ENCODE results near the gene FAM53B.
"Not testable (repeated sequence)": the region's sequence is repeated elsewhere in the genome, so short reads cannot be mapped to it uniquely, and the experiment has no call there.

Gene FAM53B

DNA sequence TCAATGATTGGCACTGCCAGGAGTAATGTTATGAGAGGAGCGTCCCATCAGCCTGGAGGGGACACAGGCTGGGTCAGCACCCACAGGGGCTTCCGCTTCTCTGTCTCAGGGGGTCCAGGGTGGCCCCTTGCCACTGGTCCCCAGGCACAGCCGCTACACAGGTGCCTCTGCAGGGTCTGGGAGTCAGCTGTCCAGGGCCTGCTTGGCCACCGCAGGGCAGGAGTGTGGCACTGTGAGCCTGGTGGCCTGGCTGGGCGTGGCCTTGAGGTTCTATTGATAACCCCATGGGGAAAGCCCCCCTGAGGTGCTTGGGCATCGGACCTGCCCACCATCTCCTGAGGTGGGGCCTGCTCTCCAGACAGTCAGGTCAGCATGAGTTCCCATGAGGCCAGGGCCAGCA is 146.0 kb downstream of the FAM53B start:
- DNase-seq (ENCODE audit: low read depth in 2 of 2): no peak

DNA sequence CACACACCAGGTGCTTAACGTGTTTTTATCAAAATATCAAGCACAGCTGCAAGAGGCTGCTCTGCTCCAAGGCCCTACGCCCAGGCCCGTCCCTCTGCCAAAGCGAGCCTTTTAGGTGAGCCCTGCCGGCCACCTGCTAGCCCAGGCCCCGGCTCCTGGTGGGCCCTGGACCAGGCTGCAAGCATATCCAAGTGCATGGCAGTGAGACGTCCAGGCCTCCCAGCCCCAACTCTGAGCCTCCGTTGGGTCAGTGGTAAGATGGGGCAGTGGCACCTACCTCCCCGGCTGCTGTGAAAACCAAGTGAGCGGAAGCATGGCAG is 146.4 kb downstream of the FAM53B start:
- no peak for DNase-seq (ENCODE audit: low read depth in 2 of 2)

DNA sequence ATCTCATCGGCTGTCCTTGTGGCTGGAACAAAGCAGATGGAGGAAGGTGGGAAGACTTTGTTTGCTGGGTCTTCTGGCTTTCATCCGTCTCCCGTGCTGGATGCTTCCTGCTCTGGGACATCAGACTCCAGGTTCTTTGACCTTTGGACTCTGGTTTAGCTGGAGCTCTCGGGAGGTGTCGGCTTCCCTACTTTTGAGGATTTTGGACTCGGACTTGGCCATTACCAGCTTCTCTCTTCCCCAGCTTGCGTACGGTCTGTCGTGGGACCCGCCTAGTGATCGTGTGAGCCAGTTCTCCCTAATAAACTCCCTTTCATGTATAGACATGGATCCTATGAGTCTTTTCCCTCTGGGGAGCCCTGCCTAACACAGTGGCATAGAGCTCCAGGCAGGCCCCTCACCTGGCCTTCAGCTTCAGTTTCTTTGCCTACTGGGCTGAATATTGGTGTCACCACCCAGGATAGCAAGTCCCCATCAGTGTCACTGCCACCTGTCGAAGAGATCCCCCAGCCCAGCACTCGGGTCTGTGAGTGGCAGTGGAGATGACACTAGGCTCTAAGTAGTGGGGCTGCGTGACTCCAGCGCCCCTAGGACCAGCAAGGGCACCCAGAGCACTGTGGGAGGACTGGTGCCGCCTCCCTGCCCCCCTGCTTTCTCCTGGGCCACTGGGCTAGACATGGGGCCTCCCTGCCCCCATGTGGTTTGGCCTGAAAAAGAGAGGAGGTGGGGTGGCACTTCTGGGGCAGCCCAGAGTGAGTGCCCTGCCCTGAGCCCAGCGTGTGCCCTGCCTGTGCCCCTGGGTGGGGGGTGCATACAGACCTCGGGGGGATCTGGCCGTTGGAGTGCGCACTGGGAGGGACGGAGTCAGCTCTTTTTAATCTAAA is 147.0 kb downstream of the FAM53B start:
- no peak for DNase-seq (ENCODE audit: low read depth in 2 of 2)

DNA sequence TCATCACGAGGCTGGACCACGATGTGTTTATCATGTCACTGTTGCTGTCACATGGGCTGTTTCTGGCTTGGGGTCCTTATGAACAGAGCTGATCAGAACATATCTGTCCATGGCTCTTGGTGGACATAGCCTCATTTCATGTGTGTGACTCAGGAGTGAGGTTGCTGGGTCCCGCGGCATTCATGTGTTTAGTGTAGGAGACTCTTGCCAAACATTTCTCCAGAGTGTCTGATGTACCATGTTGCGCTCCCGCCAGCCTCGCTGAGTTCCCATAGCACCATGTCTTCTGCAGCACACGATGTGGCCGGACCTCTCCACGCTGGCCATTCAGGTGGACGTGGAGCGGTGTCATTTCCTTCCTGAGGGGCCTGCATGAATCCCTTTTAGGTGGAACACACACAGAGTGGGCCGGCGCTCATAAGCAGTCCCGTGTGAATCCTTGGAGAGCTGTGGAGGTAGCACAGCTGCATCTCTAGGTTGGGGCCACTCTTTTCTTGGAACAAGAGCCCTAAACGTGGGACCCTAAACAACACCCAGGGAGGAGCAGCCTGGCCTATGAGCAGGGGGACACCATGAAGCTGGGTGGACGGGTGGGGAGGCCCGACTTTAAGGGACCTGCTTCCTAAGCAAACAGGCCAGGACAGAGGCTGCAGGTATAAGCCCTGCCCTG is 147.9 kb downstream of the FAM53B start:
- no peak for DNase-seq (ENCODE audit: low read depth in 2 of 2)

DNA sequence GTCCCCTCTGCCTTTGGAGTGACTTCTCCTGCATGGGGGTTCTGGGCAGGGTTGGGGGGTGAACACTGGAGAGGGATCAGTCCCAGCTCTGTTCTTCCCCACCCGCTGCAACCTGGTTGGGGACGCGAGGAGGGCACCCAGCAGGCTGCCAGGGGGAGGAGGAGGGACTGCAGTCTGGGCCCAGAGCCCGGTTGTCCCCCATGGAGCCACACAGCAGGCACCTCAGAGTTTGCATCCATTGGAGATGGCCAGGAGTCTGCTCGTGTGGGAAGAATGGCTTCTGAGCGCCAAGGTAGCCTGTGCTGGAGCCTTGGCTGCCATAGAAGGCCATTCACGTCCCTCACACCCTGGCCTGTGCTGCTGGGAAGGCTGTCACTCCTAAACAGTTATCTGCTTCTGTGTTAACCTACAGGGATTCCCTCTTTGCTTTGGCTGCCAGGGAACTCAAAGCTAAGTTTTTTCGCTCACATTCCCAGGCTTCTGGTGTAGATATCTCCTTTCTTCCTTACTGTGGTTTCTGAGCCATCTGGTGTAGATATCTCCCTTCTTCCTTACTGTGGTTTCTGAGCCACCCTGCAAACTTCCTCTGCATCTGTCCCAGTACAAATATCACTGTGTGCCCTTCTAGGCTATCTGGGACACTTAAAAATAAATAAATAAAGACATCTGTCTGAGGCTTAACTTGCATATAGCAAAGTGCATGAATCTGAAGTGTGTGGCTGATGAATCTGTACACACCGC is 148.9 kb downstream of the FAM53B start:
- DNase-seq (ENCODE audit: low read depth in 2 of 2): no peak

DNA sequence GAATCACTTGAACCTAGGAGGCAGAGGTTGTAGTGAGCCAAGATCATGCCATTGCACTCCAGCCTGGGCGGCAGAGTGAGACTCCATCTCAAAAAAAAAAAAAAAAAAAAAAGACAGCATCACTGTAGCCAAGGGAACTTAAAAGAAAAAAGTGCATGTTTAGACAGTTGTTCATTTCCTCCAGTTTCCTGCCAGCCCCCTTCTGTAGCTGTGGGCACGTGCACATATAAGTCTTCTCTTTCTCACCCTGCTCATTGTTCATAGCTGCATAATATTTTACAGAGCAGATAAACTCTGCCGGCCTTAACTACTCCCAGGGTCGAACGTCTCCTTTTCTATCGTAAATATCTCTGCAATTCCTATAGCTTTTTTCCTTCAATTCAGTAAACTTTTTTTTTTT is 149.9 kb downstream of the FAM53B start:
- no peak for DNase-seq (ENCODE audit: low read depth in 2 of 2)

DNA sequence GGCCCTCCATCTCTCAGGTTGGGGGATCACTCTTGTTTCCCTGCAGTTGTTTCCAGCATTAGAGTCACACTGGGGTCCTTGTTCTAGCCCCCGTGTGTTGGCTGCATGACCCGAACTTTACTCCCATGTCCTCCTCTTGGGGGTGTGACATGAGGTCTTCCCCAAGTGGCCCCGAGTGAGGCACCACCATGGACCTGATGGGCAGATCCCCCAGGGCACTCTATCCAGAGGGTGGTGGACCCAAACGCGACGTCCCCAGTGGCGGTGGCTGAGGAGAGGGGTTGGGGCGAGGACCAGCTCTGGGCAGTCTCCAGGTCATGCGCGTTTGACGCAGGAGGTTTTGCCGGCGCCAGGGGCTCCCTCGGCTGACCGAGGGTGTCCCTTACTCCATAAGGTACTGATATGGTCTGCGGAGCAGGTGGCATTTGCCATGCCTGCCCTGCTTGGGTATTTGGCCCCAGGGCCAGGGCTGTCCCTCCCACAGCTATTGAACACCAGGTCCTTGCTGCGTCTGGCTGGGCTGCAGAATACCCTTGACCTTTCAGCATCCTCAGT is 150.7 kb downstream of the FAM53B start:
- DNase-seq (ENCODE audit: low read depth in 2 of 2): no peak

DNA sequence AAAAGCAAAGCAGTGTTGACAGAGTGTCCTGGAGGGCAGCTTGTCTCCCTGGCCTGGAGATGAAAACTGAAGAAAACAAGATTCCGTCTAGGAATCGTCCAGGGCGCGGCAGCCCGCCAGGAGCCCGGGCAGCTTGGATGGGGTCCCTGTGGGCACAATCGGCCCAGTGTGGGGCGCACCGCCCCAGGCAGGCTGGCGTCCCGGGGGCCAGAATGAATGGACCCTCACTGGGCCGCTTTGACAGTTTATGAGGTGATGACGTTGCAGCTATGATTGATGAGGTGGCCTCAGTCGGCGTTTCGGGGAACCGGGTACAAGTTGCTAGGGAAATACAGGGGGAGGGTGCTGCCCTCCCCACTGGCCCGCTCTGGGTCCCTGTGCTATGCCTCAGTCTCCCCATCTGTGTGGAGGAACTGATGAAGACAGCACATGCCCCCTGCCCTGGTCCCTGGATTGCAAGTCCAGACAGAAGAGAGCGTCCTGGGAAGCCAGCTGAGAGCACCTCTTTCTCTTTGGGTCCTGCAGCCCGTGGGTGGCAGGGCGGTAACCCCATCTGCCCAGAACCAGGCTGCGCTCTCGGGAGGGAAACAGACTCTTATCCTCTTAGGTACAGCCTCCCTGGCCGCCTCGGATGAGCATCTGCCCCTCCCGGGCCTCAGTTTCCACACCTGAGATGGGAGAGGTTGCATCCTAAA is 151.3 kb downstream of the FAM53B start:
- no peak for DNase-seq (ENCODE audit: low read depth in 2 of 2)

DNA sequence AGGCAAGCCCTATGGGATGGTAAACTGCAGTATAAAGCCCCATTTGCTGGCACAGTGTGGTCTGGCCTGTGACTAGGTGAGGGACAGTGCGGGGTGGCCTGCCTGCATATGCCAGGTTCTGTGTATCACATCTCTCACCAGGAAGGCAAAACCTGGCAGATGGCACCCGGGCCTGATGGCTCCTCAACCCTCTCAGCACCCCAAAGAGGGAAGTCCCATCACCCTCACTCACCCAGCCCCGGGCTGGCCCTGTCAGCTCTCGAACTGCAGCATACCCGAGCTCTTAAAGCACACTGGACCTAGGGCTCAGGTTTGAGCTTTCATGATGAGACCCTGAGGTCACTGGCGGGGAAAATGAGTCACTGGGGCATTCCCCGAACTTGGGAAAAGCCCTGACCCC is 152.1 kb downstream of the FAM53B start:
- no peak for DNase-seq (ENCODE audit: low read depth in 2 of 2)

DNA sequence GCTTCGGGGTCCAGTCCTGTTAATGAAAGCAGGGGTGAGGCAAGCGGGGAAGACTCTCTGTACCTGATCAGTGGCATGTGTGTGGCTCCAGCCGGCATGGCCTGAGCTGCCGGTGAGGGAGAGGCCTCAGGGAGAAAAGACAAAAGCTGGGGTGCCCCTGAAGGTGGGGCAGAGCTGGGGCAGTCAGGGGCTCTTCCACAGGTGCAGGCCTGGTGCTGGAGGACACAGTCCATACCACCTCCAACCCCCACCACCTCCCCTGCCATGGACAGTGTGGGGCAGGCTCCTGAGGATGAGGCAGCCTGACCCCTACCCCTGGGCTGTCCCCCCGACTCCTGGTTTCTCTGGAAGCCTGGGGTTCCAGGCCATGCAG is 153.1 kb downstream of the FAM53B start:
- no peak for DNase-seq (ENCODE audit: low read depth in 2 of 2)

DNA sequence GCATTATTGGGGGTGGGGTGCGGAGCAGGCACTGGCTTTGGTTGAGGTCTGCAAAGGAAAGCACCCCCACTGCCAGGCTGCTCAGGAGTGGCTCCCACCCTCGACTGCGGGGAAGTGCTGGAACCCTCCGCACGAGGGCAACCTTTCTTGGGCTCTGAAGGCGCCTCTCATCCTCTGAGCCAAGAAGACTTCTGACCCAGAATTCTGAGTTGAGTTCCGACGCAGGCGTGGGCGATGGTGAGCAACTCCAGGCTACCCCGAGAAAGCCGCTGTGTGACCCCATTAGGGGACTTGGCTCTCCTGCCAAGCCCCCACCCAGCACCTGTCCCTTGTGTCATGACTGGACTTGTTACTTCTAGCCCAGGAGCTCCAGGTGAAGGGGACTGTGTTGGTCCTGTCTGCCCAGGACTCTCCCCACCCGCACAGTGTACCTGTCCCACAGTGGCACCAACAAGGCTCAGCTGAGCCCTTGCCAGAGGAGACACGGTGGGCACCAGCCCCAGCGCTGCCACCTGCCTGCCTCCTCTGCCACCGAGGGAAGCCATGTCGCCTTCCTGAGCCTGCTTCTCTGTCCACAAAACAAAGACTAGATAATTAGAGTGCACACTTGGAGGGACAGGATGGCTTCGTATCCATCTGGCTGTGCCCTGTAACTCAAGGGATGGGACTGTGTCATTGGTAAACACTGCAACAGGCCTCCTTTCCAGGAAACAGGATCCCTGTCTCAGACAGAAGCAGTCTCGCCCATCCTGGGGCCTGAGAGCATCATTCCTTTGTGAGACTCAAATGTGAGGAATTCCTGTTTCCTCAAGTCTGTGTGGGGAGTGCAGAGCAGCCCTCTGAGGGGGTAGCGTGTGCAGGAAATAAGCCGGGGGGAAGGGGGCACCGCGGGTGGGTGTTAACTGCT is 153.7 kb downstream of the FAM53B start:
- DNase-seq (ENCODE audit: low read depth in 2 of 2): no peak

DNA sequence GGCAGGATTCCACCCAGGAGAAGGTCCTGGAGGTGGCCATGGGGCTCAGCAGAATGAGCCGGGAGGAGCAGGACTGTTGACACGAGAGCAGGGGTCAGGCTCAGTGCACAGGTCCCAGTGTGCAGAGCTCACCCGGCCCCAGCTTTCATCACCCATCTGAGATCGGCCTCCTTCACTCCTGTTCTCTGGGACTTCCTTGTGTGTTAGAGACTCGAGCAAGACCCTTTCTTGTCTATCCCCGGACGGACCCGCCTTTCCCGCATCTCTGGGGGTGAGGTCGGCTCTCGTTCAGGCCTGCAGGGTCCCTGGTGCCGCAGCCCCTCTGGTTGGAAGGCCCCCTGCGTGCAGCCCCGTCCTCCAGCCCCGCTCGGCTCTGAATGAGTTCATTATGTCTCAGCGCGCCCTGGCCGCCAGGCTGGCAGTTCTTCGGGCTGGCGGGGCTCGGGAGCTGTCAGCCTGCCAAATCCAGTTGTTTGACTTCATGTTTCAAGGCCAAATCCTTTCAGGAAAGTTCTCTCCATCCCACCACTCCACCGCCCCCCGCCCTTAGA is 154.6 kb downstream of the FAM53B start:
- no peak for DNase-seq (ENCODE audit: low read depth in 2 of 2)

DNA sequence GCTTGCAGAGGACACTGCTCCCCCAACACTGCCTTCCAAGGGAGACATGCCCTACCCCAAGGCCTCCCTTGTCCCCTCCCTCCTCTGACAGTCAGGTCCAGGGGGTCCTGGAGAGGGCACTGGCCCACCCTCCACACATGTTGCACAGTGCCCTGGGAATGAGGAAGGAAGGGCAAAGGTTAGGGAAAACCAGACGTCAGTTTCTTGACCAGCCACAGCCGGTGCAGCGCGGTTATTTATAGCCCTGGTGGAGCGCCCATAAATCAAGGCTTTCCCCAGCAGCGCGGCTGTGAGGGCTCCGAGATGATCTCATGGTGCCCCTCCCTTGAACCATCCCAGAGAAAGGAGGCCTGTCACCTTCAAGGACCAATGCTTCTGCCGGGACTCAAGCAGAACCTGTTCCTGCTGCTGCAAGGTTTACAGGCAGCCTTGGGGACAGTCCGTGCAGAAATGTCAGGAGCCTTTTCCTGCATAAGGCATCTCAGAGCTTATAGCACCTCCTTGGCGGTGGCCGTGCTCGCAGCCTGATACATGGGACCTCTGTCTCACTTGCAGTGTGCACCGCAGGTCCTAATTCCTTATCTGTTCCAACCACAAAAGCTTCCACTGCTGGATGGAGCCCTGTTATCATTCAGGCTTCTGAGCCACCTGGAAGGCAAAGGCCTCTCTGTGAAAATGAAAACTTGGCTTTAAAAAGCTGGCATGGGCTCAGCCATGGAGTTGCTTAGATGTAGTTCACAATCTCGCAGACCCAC is 155.3 kb downstream of the FAM53B start:
- no peak for DNase-seq (ENCODE audit: low read depth in 2 of 2)

DNA sequence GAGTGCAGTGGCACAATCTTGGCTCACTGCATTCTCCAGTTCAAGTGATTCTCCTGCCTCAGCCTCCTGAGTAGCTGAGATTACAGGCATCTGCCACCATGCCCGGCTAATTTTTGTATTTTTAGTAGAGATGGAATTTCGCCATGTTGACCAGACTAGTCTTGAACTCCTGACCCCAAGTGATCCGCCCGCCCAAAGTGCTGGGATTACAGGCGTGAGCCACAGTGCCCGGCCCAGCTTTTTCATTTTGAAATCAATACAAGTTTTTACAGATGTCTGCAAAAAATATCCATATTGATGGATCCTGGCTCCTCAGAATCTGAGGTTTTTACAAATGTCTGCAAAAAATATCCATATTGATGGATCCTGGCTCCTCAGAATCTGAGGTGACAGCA is 155.8 kb downstream of the FAM53B start:
- DNase-seq (ENCODE audit: low read depth in 2 of 2): not testable (repeated sequence)

DNA sequence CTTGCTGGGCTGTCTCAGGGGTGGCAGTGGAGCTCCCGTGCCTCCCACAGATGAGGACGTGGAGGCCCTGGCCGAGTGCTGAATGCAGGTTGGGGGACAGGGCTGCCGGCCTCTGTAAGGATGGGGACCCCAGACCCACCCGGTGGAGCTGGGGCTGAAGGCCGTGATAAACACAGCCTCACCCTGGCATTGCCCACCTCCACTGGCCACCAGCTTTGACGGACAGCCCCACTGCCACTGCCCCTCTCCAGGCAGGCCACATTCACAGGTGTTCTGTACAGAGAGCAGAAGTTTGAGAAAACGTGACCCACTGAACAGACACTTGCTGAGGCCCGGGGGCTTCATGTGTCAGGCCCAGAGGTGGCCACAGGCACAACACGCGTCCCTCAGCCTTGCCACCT is 156.4 kb downstream of the FAM53B start:
- no peak for DNase-seq (ENCODE audit: low read depth in 2 of 2)

DNA sequence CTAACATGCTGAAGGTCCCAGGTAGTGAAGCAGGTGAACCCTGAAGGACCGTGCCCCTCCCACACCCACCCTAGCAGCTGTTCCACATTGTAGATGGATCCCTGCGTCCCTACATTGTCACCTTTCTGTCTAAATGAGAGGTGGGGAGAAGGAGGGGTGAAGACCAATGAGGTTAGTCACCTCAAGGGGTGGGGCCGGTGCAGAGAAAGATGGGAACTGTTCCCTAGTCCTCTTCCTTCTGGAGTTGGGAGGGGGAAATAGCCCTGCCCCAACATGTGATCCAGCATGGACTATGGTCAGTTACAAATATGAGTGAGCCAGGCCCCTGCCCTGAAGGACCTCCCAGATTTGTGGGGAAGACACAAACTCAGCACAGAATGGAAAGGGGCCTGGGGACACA is 158.0 kb downstream of the FAM53B start:
- no peak for DNase-seq (ENCODE audit: low read depth in 2 of 2)

DNA sequence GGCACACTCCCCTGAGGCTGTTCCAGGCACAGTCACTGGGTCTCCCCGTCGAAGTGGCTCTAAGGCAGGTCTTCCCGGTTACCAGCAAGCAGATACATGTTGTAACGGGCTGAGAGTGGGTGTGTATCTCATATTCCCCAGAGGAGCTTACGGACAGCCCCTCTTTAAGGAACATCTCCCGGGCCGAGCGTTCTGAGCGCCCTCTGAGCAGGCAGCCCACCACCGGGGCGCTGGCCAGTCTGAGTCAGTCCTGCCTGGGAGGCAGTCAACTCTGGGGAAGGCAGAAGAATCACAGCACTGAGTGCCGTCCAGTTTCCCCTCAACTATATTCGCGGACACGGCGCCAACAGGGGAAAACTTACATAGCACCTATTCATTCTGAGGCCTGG is 165.2 kb downstream of the FAM53B start:
- DNase-seq (ENCODE audit: low read depth in 2 of 2): no peak

DNA sequence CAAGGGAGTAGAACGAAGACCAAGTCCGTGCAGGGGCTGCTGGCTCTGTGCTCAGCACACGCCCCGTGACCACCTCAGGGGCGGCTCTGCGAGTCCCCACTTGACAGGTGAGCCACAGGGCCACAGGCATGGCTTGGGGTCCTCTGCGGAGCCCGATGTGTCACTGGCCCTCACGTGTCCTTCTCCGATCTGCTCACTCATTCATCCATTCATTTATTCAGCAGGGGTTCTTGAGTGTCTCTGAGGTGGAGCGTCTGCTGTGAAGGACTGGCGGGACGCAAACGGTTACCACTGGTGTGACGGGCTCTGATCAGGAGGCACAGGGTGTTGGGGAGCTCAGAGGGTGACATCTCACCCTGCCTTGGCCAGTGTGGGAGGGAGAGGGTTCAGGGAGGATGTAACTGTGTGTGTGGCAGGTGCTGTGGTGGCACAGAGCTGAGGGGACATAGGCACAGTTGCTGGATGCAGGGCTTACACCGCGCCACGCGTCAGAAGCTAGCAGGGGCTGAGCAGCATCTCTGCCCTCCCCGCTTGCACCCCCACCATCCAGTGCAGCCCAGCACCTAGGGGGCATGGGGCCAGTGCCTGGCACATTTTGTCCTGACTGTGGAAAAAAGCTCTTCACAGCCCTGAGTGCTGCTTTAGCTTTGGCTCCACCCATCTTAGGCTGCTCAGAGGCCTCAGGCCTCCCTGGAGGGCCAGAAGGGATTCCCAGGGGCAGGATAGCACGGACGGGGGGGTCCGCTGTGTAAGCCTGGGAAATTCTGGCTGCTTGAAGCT is 165.8 kb downstream of the FAM53B start:
- DNase-seq (ENCODE audit: low read depth in 2 of 2): no peak

DNA sequence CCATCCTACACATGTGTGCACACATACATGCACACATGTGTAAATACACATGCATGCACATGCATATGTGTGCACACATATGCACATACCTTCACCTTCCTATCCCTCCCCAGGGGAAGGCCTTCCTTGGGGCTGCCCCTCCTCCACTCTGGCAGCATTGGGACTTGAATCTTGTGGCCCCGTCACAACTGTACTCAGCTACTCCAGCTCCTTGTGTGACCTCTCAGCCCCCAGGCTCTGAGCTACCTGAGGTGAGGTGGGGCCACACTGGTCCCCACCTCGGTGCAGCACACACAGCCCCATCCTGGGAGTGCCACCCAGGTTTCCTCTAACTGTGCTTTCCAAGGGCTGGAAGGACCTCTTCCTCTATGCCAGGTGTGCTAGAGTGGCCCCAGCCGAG is 166.5 kb downstream of the FAM53B start:
- DNase-seq (ENCODE audit: low read depth in 2 of 2): no peak

Data from stimulated activated CD8-positive, alpha-beta memory T cell treated with anti-CD3 and anti-CD28 coated beads, Interleukin-2, amount 100 ng/mL, for 48 hours (primary cell).